Neuronal stem cell (in vitro differentiated cells): ENCODE results near the gene CHST8.
A peak's percentile ranks its signal among the peaks of the same experiment; 100 is the strongest.

Experiments used
- DNase-seq: peaks from one replicate; pipeline ENCODE4 v3.0.0-alpha.2; 2013; ENCODE audit warnings: low spot score
- H2AFZ ChIP-seq: one replicate; pipeline ENCODE4 v1.6.1; 2013; ENCODE audit warnings: mild to moderate bottlenecking, low read length, inconsistent platforms
- H2AK5ac ChIP-seq: 2 replicates; pipeline ENCODE4 v1.6.1; 2013; ENCODE audit warnings: low read depth, mild to moderate bottlenecking, inconsistent platforms, low read length, moderate library complexity, mixed read lengths
- H2BK120ac ChIP-seq: 2 replicates; pipeline ENCODE4 v1.6.1; 2013; ENCODE audit warnings: low read depth, mild to moderate bottlenecking, inconsistent platforms, low read length, moderate library complexity, mixed read lengths
- H2BK12ac ChIP-seq: one replicate; pipeline ENCODE4 v1.6.1; 2013; ENCODE audit warnings: low read length, inconsistent platforms
- H2BK15ac ChIP-seq: 2 replicates; pipeline ENCODE4 v1.6.1; 2013; ENCODE audit warnings: mild to moderate bottlenecking, low read length, inconsistent platforms, mixed read lengths
- H2BK5ac ChIP-seq: one replicate; pipeline ENCODE4 v1.6.1; 2013; ENCODE audit warnings: inconsistent platforms, mild to moderate bottlenecking, low read length, moderate library complexity
- H3K14ac ChIP-seq: one replicate; pipeline ENCODE4 v1.6.1; 2013; ENCODE audit warnings: low read length, inconsistent platforms
- H3K18ac ChIP-seq: 2 replicates; pipeline ENCODE4 v1.6.1; 2013; ENCODE audit warnings: low read length, inconsistent platforms
- H3K23ac ChIP-seq: 2 replicates; pipeline ENCODE4 v1.6.1; 2013; ENCODE audit warnings: low read depth, mild to moderate bottlenecking, mixed read lengths, low read length, inconsistent platforms; ENCODE audit not compliant: poor library complexity
- H3K27ac ChIP-seq: replicated peaks from 3 replicates; pipeline ENCODE4 v1.5.1; 2013; ENCODE audit warnings: low read length, inconsistent platforms
- H3K27me3 ChIP-seq, 3 experiments: 2 replicates each; pipeline ENCODE4 v1.6.1; 2013; ENCODE audit warnings: low read length in 3 of 3, mild to moderate bottlenecking in 2 of 3, inconsistent platforms in 1 of 3, low read depth in 1 of 3, mixed read lengths in 1 of 3, moderate library complexity in 1 of 3; ENCODE audit not compliant: control insufficient read depth in 3 of 3, insufficient read depth in 3 of 3
- H3K36me3 ChIP-seq, 2 donors: replicated peaks in 1 of 2; 2 replicates each; pipeline ENCODE4 v1.6.1; 2013; ENCODE audit warnings: low read length in 2 of 2; ENCODE audit not compliant: control insufficient read depth in 2 of 2, insufficient read depth in 2 of 2
- H3K4ac ChIP-seq: 2 replicates; pipeline ENCODE4 v1.6.1; 2013; ENCODE audit warnings: inconsistent platforms, mild to moderate bottlenecking, low read length, moderate library complexity
- H3K4me1 ChIP-seq, 2 donors: 1 replicate in 1 of 2; 2 replicates in 1 of 2; pipeline ENCODE4 v1.6.1; 2013; ENCODE audit warnings: low read length in 2 of 2, low read depth in 1 of 2; ENCODE audit not compliant: control insufficient read depth in 2 of 2, insufficient read depth in 1 of 2
- H3K4me2 ChIP-seq: one replicate; pipeline ENCODE4 v1.6.1; 2013; ENCODE audit warnings: mild to moderate bottlenecking, low read length, inconsistent platforms; ENCODE audit not compliant: insufficient read depth, poor library complexity, severe bottlenecking
- H3K4me3 ChIP-seq, 2 donors: 2 replicates each; pipeline ENCODE4 v1.5.1; 2013; ENCODE audit warnings: low read length in 2 of 2, mild to moderate bottlenecking in 2 of 2, inconsistent platforms in 1 of 2, moderate library complexity in 1 of 2
- H3K79me1 ChIP-seq: one replicate; pipeline ENCODE4 v1.6.1; 2013; ENCODE audit warnings: low read depth, mild to moderate bottlenecking, inconsistent platforms, low read length, moderate library complexity
- H3K9ac ChIP-seq: one replicate; pipeline ENCODE4 v1.6.1; 2013; ENCODE audit warnings: mild to moderate bottlenecking, low read depth, low read length, inconsistent platforms; ENCODE audit not compliant: poor library complexity
- H3K9me3 ChIP-seq, 2 donors: replicated peaks in 1 of 2; 2 replicates each; pipeline versions ENCODE3 to v1.6.1; 2013; ENCODE audit warnings: low read length in 2 of 2, mild to moderate bottlenecking in 2 of 2, inconsistent platforms in 1 of 2, low read depth in 1 of 2, mixed read lengths in 1 of 2, moderate library complexity in 1 of 2; ENCODE audit not compliant: control insufficient read depth in 2 of 2, insufficient read depth in 1 of 2
- H4K8ac ChIP-seq: one replicate; pipeline ENCODE4 v1.6.1; 2013; ENCODE audit warnings: low read depth, mild to moderate bottlenecking, inconsistent platforms, low read length, moderate library complexity
- H4K91ac ChIP-seq: one replicate; pipeline ENCODE4 v1.6.1; 2013; ENCODE audit warnings: low read length, low read depth, mild to moderate bottlenecking, inconsistent platforms; ENCODE audit not compliant: poor library complexity
- WGBS, 2 donors: extraction: QIAGEN DNeasy Blood & Tissue Kit; methylation state at CpG; one replicate each; pipeline ENCODE4 v1.1.7; 2013; ENCODE audit warnings: missing lambda C conversion rate in 2 of 2, mixed read lengths in 1 of 2; ENCODE audit not compliant: insufficient read length in 2 of 2, insufficient replicate concordance in 1 of 2; ENCODE audit errors: extremely low coverage in 2 of 2; 5-methylcytosine and 5-hydroxymethylcytosine counted together

CHST8 gene

GRCh38 chr19:33722456-33723239, 100.9 kb downstream of the CHST8 start:
- Histone ChIP-seq H3K79me1 (no peaks in the 10 kb centered on the region), H4K91ac (no peak overlapping the region), H3K27me3 (peaks cover 0 to 3% (median 0%) of the 10 kb centered on the region in 3 experiments), H3K27ac (no peak overlapping the region), H3K9me3 (peaks cover 0 to 2% of the 10 kb centered on the region in 2 donors), H3K4me3 (no peak overlapping the region), H2BK15ac (no peak overlapping the region), H2AK5ac (no peak overlapping the region), H3K36me3 (no peaks in the 10 kb centered on the region), H2AFZ (no peak overlapping the region), H2BK12ac (no peak overlapping the region), H2BK120ac (no peak overlapping the region), H3K23ac (no peak overlapping the region), H3K14ac (no peak overlapping the region), H3K18ac (no peak overlapping the region), H4K8ac (no peak overlapping the region), H3K4me1 (peaks cover 0 to 2% of the 10 kb centered on the region in 2 donors), H3K4ac (no peak overlapping the region), H3K4me2 (no peak overlapping the region), H2BK5ac (no peak overlapping the region), H3K9ac (no peak overlapping the region)
- no peak for DNase-seq
- no CpG with 5 or more reads among the region's 11 CpGs for WGBS, 2 donors

- no peak overlapping the region for H3K27ac ChIP-seq
- no CpG with 5 or more reads among the region's 3 CpGs for WGBS, 2 donors
- peaks cover 0 to 2% of the 10 kb centered on the region in 2 donors for H3K9me3 ChIP-seq
Measured at GRCh38 chr19:33723512-33723911, 101.8 kb downstream of the CHST8 start.

GRCh38 chr19:33724021-33724720, 102.4 kb downstream of the CHST8 start:
- Histone ChIP-seq H3K27ac (no peak overlapping the region), H3K9me3 (peaks cover 0 to 2% of the 10 kb centered on the region in 2 donors), H4K91ac (no peak overlapping the region), H3K27me3 (peaks cover 0 to 3% (median 0%) of the 10 kb centered on the region in 3 experiments), H2AK5ac (peak overlapping the region; percentile 43), H3K9ac (no peak overlapping the region), H4K8ac (no peak overlapping the region), H2AFZ (no peak overlapping the region), H3K23ac (no peak overlapping the region), H3K18ac (peak overlapping the region; percentile 74), H3K36me3 (no peaks in the 10 kb centered on the region), H3K4me1 (peaks cover 0 to 2% of the 10 kb centered on the region in 2 donors), H2BK120ac (no peak overlapping the region), H2BK12ac (no peak overlapping the region), H2BK15ac (no peak overlapping the region), H3K14ac (no peak overlapping the region), H3K79me1 (no peaks in the 10 kb centered on the region), H3K4me2 (no peak overlapping the region), H3K4me3 (no peak overlapping the region), H3K4ac (no peak overlapping the region), H2BK5ac (no peak overlapping the region)
- DNase-seq = no peak
- no CpG with 5 or more reads among the region's 15 CpGs for WGBS, 2 donors

More at GRCh38 chr19:33723512-33723911, 101.8 kb downstream of the CHST8 start:
- Histone ChIP-seq H2BK120ac (no peak overlapping the region), H3K9ac (no peak overlapping the region), H3K4me2 (no peak overlapping the region), H3K4me1 (peaks cover 0 to 2% of the 10 kb centered on the region in 2 donors), H3K4me3 (no peak overlapping the region), H2AFZ (no peak overlapping the region), H2BK5ac (no peak overlapping the region), H3K27me3 (peaks cover 0 to 3% (median 0%) of the 10 kb centered on the region in 3 experiments), H4K91ac (no peak overlapping the region), H3K18ac (no peak overlapping the region), H3K14ac (no peak overlapping the region), H3K23ac (no peak overlapping the region), H3K79me1 (no peaks in the 10 kb centered on the region), H3K4ac (no peak overlapping the region), H2BK15ac (no peak overlapping the region), H2AK5ac (no peak overlapping the region), H4K8ac (no peak overlapping the region), H2BK12ac (no peak overlapping the region), H3K36me3 (no peaks in the 10 kb centered on the region)
- DNase-seq = no peak

- no peak overlapping the region for H3K23ac ChIP-seq
- H3K4ac ChIP-seq = no peak overlapping the region
- no peak overlapping the region for H2AFZ ChIP-seq
- H3K9ac ChIP-seq = no peak overlapping the region
- peaks cover 0 to 2% of the 10 kb centered on the region in 2 donors for H3K9me3 ChIP-seq
- peak overlapping the region; percentile 43 for H2AK5ac ChIP-seq
- no peak overlapping the region for H3K27ac ChIP-seq
- peaks cover 0 to 2% of the 10 kb centered on the region in 2 donors for H3K4me1 ChIP-seq
- H3K79me1 ChIP-seq = no peaks in the 10 kb centered on the region
- H3K36me3 ChIP-seq = no peaks in the 10 kb centered on the region
- no peak overlapping the region for H4K8ac ChIP-seq
- no peak overlapping the region for H2BK120ac ChIP-seq
- DNase-seq = no peak
- no peak overlapping the region for H3K4me2 ChIP-seq
- no peak overlapping the region for H2BK5ac ChIP-seq
- no peak overlapping the region for H2BK15ac ChIP-seq
- H3K4me3 ChIP-seq = no peak overlapping the region
- peaks cover 0 to 3% (median 0%) of the 10 kb centered on the region in 3 experiments for H3K27me3 ChIP-seq
- H3K18ac ChIP-seq = peak overlapping the region; percentile 74
- H3K14ac ChIP-seq = no peak overlapping the region
- H2BK12ac ChIP-seq = no peak overlapping the region
- WGBS, 2 donors = no CpG with 5 or more reads among the region's 7 CpGs
- no peak overlapping the region for H4K91ac ChIP-seq
Measured at GRCh38 chr19:33724721-33725060, 102.9 kb downstream of the CHST8 start.
